GM15510 (cell line): Measurements from ENCODE around the gene ITLN2.

ENCODE experiments used
- POLR2A ChIP-seq: IDR thresholded peaks from 3 replicates; pipeline ENCODE4 v1.6.1; 2011; ENCODE audit warnings: borderline replicate concordance; ENCODE audit not compliant: insufficient read length; ENCODE audit errors: extremely low read depth

The ITLN2 gene

GRCh38 chr1:160924791-160925651 is 29.6 kb downstream of the ITLN2 start:
- no peak for TF ChIP-seq POLR2A

- TF ChIP-seq POLR2A: no peak
These were observed 37.9 kb downstream of the ITLN2 start for GRCh38 chr1:160916666-160917065.

DNA sequence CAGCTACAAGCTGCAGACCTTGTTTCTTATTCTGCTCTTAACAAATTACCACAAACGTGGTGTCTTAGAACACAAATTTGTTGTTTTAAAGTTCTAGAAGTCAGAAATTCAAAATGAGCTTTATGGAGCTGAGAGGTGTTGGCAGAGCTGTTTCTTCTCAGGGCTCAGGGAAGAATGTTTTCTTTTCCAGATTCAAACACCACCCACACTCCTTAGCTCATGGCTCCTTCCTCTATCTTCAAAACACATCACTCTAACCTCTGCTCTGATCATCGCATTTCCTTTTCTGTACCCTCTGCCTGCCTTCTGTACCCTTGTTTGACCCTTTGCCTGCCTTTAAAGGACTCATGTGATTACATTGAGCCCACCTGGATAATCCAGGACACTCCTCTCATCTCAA is 42.7 kb downstream of the ITLN2 start:
- no peak for TF ChIP-seq POLR2A

DNA sequence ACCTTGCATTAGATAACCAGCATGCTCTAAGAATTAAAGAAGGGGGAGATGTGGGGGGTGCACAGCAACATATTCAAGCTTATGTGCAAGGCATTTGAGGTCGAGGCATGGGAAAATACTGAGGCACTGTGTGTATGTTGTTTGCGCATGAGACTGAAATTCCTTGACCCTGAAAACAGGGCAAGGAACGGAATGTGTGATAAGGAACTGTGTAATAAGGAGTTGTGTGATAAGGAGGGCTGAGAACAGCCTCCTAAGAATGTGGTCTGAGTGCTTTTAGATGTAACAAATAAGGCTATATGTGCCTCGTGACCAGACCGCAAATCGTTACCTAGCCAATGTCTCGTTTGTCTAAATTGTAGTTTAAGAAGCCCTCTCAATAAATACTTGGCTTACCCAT is 43.2 kb downstream of the ITLN2 start:
- TF ChIP-seq POLR2A: no peak

DNA sequence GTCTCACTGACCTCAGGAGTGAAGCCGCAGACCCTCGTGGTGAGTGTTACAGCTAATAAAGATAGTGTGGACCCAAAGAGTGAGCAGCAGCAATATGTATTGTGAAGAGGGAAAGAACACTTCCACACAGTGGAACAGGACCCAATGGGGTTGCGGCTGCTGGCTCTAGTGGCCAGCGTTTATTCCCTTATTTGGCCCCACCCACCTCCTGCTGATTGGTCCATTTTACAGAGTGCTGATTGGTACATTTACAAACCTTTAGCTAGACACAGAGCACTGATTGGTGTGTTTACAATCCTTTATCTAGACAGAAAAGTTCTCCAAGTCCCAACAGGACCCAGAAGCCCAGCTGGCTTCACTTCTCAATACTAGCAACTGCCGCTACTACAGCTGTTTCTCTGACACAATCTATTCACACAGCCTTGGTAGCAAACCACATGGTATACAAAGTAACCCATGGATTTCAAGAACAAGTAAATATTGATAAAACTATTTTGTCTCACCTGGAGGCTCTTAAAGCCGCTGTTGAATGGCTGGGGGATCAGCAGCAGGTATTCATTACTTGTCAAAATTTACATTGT is 44.3 kb downstream of the ITLN2 start:
- TF ChIP-seq POLR2A: no peak

DNA sequence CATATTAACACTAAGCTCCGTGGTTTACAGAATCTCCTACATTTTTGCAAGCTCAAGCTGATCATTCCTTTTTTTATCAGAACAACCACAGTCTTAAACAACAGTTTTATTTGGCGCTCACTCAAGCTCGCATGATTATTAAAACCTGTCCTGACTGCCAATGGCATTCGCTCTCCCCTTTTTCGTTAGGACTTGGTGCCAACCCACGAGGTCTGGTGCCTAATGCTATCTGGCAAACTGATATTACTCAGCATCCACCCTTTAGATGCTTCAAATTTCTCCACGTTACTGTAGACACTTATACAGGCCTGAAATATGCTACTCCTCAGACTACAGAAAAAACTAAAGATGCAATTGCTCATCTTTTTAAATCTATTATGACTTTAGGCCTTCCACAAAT is 46.6 kb downstream of the ITLN2 start:
- no peak for TF ChIP-seq POLR2A

DNA sequence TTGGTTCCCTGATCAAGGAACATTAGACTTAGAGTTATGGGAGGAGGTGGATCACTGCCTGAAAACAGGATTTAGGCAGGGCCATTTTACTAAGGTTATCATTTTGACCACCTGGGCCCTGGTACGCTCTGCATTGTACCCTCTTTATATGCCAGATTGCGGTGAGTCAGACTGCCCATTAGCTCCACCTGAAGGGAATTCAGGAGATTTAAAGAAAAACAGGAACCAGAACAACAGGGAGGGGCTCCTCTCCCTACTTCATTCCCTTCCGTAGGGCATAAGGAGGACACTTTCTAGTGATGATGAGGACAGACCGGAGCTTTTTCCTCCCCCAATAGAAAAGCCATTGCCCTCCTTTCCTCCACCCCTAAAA is 49.0 kb downstream of the ITLN2 start:
- no peak for TF ChIP-seq POLR2A

DNA sequence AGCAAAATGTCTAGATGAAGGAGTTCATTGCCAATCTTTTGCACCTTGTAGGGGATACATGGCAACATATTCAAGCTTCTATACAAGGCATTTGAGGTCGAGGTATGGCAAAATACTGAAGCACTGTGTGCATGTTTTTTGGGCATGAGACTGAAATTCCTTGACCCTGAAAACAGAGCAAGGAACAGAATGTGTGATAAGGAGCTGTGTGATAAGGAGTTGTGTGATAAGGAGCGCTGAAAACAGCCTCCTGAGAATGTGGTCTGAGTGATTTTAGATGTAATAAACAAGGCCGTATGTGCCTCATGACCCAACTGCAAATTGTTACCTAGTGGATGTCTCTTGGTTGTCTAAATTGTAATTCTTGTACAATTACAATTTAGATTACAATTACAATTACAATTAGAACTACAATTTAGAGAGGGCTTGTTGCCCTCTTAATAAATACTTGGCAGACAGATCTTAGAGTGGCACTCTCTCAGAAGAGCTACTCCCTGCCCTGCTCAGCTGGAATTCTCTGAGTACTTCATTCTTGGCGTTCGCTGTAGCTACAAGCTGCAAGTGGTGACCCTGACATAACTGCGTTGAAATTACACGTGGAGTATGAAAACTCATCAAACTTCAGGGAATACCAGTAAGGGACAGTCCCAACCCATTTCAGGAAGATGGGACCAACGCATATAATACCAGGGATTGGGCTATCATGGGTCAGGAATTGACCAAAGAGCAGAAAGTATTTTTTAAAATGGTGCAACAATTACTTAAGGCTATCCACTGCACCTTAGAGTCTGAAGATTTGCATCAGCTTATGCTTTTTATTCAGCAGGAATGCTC is 49.6 kb downstream of the ITLN2 start:
- TF ChIP-seq POLR2A: no peak

DNA sequence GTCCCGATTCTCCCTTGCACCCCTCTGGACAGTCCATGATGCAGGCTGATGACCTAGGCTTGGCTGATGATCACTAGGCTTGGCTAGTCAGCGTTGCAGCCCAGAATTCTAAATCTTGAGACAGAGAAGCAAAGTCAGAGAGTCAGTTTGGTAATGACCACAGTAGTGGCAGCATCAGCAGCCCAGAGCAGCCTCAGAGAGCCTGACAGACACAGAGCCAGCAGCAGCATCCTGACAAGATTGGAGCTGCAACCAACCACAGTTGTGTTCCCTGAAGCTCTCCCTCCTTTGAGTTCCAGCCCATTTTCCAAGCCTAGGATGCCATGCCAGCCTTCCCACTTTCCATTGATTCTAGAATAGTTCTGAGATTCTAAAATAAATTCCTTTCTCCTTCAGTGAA is 52.8 kb downstream of the ITLN2 start:
- no peak for TF ChIP-seq POLR2A
